NK-92 treated with Interleukin-12 subunit alpha and Interleukin-12 subunit beta, amount 100 ng/mL, for 24 hours (cell line): ENCODE results near the gene AIFM2.
"Not testable (repeated sequence)": the region's sequence is repeated elsewhere in the genome, so short reads cannot be mapped to it uniquely, and the experiment has no call there.

ENCODE experiments used
- DNase-seq: peaks from one replicate; lab custom pipeline; 2025; lab: John Stamatoyannopoulos, UW

AIFM2 gene

DNA sequence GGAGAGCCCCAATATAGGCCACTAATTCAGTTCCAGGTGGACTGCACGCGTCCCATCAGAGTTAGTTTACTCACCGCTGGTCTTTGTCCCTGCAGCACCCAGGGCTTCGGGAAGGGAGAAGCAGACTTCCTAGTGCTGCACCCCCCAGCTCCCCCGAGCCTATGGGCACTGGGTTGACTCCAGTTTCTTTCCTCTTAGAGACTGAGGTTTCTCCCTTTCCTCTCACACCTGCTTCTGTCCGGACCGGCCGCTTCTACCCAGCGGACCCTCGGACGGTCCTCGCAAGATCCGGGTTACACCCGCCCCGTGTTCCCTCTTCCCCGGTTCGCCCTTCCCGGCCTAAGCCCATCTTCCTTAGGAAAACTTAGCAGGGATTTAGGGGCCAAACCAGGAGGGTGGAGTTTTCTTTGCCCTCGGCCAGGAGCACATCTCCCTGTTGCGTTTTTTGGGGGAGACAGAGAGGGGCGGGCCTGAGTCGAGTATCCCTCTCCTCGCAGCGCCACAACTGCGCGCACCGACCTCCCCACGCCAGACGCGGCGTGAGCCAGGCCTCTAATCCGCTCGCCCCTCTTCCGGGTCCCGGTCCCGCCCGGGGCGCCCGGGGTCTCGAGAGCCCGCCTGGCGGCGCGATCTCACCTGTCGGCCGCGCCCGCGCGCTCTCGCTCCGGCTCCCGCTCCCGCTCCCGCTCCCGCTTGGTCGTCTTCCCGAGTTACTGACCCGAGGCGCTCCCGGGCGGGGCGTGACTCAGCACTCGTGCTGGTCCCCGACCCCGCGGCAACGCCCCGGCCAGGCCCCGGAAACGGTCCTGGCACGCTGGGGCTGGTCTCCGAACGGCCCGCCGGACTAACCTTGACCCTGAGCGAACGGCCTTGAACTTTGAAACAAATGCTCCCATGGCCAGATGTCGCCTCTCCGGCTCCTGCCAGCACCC, at the start of gene AIFM2:
AIFM2 (minus strand) TSS at position 728 of the 932 bp plus-strand sequence. CDS start 8,741 bp downstream, outside the sequence.
- DNase-seq: peak; percentile 39

DNA sequence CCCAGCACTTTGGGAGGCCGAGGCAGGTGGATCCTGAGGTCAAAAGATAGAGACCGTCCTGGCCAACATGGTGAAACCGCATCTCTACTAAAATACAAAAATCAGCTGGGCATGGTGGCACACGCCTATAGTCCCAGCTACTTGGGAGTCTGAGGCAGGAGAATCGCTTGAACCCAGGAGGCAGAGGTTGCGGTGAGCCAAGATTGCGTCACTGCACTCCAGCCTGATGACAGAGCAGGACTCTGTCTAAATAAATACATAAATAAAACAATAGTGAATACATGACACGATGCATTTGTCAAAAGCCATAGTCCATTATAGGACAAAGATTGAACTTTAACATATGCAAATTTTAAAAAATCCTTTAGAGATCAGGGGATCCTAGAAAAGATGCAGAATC, 46.6 kb upstream of the AIFM2 start:
- not testable (repeated sequence) for DNase-seq

DNA sequence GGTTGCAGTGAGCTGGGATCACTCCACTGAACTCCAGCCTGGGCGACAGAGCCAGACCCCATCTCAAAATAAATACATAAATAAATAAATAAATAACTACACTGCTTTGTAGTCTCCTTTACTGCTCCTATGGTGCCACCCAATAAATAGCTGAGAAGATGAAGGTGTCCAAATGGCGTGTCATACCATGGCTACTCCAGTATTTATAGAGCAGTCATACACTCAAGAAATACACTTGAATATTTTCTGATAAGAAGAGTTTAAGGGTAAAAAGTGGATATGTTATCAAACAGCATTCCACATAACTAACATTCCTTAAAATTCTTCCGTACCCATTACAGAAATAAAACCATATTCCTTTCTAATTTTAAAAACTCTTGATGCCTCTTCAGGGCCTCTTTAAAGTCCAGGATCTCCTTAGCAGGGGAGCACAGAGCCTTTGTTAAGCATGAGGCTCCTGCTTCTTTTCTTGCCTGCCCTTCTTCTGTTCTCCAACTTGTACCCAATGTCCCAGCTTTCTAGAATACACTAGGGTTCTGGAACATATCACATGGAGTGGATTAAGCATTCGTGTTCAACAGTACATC, 45.6 kb upstream of the AIFM2 start:
- DNase-seq: no peak

DNA sequence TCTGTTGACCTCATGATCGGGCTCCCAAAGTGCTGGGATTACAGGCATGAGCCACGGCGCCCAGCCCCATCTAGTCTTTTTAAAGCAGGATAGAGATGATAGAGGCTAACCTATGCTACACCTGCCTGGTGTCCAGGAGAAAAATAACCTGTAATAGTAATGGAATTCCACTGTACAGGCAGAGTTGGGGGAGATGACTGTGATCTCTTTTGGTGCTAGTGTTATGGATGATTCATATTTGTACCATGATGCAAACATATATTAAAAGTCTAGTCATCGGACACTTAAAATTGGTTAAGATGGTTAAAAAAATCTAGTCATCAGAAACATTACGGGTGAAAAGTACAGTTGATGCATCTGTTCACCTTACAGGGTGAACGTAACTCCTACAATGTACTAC, 43.8 kb upstream of the AIFM2 start:
- no peak for DNase-seq

DNA sequence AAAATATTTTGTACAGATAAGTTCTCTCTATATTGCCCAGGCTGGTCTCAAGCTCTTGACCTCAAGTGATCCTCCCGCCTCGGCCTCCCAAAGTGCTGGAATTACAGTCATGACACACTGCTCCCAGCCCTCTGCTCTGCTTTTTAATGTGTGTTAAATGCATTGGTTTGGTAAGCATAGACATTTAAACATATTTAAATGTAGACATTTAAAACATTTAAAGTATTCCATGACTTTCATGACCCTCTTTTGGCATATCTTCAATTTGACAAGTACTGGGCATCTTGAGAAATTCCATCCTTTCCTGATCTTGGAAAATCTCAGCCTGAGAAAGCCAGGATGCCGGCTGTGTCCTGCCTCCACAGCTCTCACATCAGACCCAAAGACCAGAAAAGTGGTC, 42.9 kb upstream of the AIFM2 start:
- no peak for DNase-seq

DNA sequence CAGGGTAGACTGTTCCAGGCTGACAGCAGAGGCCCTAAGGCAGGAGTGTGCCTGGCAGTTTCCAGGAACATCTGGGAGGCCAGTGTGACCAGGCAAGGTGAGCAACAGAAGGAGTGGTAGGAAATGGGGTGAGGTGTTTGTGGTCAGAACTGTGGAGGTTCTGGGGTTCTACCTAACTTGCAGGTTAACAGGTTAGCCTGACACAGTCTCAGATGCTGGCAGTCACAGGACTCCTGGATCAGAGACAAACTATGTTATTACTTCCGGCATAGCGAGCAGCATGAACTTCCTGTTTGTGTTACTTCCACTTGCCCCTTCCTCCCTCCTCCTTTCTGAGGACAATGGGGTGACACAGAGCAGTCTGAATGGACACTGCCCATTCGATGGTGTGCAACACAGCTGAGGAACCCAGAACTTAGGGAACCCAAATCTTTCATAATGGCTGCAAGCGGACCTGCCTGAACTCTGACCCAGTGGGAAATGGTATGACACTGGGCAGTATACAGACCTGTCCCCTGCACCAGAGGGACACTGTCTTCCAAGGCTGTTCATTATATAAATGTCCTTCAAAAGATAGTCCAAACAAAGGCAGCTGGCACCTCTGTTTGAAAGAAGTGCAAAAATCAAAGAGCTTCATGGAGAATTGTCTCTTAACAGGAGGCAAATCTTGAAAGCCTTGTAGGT, 41.6 kb upstream of the AIFM2 start:
- peak; percentile 33 for DNase-seq

DNA sequence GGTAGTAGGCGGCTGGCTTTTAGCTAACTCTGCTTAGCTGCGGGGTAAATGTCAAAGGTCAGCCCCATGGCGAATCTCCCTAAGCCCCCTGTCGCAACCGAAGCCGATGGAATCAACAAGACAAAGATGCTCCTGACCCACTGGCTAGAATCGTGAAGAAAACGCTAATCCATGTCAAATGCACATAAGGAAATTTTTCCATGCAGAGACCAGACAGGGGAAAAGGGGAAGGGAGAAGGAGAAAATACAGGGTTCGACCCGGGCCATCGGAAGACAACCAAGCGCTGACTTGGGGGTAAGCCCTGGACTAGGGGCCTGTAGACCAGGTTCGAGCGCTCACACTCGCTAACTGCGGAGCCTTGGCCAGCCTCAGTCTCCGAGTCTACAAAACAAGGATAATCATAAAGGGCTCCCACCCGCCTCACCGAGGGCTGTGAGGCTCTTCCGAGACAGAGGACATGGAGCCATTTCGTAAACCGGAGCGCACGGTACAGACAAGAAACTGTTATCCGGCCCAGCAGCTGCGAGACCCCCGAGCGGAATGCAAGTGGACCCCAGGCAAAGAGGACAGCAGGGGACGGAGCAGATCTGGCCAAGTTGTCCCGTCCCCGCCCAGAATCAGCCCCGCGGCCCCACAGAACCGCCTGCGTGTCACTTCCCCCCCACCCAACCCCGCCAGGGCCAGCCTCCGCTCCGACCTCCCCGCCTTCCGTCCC, 37.2 kb upstream of the AIFM2 start:
- no peak for DNase-seq

DNA sequence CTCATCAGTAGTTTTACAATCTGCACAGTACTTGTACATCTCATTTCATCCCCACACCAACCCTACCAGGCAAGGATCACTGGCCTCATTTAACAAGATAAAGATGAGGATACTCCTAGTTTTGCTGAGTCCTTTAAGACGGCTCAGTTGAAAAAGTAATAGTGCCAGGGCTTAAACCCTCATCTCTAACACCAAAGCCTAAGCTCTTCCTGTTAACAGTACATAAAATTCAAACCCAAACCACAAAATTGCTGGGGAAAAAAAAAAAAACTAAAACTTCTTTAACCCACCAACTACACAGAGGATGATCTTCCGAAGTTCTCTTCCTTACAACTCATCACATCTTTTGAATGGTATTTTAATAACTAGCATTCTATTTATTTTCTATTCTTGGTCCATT, 36.4 kb upstream of the AIFM2 start:
- DNase-seq: no peak

DNA sequence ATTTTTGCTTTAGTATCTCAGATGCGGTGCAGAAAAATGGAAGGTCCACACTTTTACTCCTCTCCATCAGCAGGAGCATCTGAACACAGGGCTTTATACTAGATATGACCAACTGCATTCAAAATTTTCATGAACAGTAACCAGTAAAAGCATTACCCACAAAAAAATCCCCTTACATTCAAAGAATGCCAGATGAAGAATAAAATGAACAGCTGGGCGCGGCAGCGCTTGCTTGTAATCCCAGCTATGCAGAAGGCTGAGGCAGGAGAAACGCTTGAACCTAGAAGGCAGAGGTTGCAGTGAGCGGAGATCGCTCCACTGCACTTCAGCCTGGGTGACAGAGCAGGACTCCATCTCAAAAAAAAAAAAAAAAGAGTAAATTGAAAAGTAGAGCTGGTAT, 34.6 kb upstream of the AIFM2 start:
- no peak for DNase-seq

DNA sequence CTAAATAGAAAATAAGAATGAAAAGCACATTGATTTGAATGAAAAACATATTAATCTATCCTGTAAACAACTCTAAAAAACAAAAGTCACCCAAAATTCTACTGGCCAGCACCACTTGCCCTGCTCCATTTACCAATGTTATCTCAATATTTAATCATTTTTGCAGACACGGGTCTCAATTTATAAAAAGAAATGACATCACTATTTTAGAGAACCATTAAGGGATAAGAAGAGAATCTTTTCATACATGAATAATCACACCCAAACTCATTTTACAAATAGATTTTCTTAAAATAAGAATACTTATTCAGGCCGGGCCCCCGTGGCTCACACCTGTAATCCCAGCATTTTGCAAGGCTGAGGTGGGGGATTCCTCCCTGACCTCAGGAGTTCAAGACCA, 33.8 kb upstream of the AIFM2 start:
- no peak for DNase-seq

DNA sequence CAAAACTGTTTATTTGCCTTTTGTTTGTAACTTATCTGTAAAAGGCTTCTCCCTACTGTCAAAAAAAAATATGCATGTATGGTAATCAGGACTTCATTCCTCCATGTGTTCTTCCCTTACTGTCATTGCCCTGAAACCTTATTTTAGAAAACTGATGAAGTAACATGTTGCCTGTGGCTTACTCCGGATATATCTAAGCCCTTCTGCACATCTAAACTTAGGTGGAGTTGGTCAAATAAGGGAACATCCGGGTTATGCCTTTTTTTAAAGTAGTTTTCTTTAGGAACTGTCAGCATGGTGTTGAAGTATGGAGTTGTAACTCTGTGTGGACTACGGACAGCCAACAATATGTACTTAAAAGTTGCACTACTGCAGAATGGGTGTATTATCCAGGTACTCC, 31.5 kb upstream of the AIFM2 start:
- no peak for DNase-seq

DNA sequence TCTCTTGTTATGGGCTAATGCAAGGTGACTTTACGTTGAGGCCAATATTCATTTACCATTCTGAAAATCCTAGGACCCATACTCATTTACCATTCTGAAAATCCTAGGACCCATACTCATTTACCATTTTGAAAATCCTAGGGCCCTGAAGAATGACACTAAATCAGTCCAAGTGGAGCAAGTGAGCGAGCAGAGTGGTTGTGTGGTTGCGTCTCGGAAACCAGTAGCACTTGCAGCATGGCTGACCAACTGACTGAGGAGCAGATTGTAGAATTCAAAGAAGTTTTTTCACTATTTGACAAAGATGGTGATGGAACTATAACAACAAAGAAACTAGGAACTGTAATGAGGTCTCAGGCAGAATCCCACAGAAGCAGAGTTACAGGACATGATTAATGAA, 30.8 kb upstream of the AIFM2 start:
- DNase-seq: no peak

DNA sequence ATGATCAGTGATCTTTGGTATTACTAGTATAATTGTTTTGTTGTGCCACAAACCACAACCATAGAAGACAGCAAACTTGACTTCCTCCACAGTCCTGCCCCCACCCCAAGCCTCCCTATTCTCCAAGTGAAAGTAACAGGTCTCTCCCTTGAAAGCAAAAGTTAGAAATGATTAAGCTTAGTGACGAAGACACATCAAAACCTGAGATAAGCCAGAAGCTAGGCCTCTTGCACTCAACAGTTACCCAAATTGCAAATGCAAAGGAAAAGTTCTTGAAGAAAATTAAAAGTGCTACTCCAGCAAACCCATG, 30.2 kb upstream of the AIFM2 start:
- DNase-seq: peak; percentile 38

DNA sequence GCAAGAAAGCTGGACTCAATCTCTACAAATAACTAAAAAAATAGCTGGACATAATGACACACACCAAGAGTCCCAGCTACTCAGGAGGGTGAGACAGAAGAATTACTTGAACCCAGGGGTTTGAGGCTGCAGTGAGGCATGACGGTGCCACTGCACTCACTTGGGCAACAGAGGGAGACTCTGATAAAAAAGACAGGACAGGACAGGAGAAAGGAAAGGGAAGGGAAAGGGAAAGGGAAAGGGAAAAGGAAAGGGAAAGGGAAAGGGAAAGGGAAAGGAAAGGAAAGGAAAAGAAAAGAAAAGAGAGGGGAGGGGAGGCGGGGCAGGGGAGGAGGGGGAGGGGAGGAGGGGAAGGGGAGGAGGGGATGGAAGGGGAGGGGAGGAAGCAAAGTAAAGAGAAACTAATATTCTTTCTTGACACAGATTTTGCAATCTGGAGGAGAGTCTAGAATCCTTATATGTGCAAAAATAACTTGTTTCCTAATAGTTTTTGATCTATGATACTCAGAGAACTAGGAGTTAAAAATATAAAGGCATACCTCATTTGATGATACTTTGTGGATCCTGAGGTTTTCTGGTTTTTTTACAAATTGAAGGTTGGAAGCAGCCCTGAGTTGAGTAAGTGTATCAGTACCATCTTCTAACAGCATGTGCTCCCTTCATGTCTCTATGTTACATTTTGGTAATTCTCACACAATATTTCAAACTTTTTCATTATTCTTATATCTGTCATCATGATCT, 29.7 kb upstream of the AIFM2 start:
- DNase-seq: no peak

DNA sequence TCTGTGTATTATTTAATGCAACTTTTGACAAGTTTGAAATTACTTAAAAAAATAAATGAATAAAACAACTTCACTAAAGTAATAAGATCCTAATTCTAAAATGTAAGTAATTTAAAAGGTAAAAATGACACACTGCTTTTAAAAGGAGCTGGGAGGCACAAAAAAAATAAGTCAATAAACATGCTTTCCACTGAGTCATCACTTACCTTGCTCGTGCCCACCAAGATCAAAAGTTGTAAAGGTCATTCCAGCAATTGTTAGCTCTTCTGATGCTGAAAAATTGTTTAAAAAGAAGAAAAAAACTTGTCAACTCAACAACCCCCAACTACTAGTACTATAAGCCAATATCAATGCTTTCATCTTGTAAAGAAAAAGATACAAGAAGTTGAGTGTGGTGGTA, 28.2 kb upstream of the AIFM2 start:
- no peak for DNase-seq

DNA sequence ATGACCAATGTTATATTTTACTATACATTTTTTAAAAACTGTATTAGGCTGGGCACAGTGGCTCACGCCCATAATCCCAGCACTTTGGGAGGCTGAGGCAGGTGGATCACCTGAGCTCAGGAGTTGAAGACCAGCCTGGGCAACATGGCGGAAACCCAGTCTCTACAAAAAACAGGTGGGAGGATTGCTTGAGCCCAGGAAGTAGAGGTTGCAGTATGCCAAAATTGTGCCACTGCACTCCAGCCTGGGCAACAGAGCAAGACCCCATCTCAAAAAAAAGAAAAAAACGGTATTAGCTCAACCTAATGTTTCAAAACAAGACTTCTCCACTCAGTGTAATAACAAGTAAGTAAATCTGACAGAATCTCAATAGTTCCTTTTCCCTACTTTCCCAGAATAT, 26.7 kb upstream of the AIFM2 start:
- DNase-seq: not testable (repeated sequence)

DNA sequence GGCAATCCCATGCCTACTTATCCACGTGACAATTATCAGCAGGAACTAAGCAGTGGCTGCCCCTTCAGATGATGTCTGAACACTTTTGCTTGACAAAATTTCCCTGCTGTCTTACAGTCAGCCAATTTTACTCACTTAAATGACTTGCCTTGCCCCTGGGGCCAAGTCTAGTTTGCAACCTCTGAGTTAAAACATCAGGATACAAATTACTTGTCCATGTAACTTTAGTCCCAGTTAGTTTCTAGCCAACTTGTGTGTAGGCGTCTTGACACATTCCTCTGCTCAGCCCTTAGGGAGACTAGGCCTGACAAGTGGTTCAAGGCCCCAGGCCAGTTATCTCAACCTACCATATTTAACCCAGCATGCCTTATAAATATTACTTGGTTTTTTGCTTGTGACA, 25.5 kb upstream of the AIFM2 start:
- no peak for DNase-seq

DNA sequence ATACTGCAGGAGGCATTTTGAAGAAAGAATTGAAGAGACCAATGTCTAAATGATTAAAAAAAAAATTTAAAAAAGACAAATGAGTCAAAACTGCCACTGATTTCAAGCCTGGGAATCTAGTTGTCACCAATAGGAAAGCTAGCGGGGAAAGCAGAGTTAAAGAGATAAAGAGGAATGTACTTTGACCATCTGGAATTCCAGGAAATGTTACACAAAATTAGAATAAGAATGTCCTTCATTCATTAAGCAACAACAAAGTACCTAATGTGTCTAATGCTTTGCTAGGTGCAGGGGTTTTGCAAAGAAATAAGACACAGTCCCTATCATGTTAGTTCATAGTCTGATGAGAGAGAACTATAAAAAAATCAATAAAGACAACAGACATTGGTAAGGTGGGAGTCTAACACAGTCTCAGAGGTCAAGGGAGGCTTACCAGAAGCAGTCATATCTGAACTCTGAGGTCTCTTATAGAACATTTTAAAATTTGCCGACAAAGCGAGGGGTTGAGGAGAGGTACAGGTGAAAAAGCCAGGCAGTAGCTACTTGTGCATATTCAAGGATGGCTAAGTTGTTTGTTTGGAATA, 22.7 kb upstream of the AIFM2 start:
- no peak for DNase-seq

DNA sequence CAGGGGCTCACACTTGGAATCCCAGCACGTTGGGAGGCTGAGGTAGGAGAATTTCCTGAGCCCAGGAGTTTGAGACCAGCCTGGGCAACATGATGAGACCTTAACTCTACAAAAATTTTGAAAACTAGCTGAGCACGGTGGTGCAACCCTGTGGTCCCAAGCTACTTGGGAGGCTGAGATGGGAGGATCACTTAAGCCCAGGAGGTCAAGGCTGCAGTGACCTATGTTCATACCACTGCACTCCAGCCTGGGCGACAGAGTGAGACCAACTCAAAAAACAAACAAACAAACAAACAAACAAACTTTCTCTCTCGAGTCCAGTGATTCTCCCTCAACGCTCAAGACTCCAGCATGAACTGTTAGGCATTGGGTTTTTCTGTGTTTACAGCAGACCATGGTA, 15.9 kb upstream of the AIFM2 start:
- no peak for DNase-seq

DNA sequence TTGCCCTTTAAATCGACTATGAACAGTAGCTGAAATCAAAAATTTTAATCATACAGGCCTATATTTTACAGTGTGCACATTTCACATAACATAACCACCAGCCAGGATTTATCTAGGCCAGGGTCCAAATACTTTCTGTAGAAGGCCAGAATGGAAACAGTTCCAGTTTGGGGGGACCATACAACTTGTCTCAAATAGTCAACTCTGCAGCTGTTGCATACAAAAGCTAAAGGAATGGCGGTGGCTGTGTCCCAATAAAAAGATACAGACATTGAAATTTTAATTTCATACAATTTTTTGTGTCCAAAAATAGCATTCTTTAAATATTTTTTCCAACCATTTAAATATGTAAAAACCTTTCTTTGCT, 14.6 kb upstream of the AIFM2 start:
- DNase-seq: no peak

DNA sequence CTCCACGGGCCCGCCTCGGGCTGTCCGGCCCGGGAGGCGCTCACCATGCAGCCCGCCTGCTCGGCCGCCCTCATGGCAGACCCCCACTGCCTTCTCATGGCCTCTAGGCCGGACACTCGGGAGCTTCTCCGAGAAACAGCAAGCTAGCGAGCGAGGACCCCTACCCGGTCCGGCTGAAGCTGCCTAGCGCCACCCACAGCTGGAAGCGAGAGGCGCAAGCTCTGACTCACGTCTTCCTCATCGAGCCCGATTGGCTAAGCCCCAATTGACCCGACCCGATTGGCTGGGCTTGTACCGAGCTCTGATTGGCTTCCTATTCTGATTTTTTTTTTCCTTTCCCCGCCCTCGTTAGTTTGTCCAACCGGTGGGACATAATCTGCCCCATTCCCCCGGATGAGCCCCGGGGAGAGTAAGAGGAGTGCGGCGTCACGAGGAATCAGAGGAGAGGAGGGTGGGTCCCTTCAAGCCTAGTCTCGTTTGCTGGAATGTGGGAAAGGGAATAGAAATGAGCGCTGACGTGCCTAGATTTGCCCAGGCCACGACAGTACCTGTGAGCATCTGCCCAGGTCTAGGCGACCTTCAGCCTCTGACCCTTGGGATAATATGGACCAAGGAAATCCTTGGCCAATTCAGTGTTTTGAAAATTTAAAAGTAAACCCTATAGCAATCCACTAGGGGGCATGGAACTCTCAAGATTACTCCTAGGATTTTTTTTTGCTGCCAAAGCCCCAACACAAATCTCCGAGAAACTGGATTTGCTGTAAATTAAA, 14.0 kb upstream of the AIFM2 start, which contains the start of gene TYSND1:
TYSND1 (minus strand) TSS at position 212 of the 770 bp plus-strand sequence; CDS start at position 98, 114 bp downstream.
- DNase-seq: peak; percentile 90
